ENCODE results near the gene SELPLG. TPM values are rescaled to one million over a fixed set of nuclear protein-coding genes. Genes with fewer than 3 reads are reported as not detected.
A peak's percentile ranks its signal among the peaks of the same experiment; 100 is the strongest.

SELPLG gene
- total and polyA plus RNA-seq, 4 donors = 0.87 to 13.0 (median 6.7) TPM

DNA sequence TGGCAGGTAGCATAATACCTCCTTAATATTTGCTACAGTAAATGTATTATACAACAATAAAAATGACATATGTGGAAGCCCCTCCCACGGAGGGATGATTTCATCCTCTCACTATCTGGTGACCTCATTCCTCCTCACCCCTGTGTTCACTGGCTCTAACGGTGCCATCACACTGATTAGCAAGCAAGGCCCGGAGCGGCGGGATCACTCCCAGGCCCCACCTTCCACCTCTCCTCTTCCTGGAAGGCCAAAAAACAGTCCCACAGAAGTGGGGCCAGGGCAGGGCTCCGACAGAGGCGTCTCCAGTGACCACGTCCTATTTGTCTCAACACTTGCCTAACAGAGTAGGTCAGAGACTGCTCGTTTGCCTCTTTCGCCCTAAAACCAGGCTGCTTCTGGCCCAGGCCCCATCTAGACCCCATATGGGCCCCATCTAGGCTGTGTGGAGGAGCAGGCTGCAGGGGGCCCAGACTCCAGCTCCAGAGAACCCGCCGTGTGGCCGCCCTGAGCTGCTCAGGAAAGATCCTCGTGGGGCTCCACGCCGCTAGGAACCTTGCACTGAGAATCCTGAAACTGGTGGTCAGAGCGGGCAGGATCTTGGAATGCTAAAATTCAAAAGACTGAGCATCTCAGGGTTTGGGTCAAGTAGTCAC lies 3.7 kb downstream of the SELPLG start:
- DNase-seq = peak; percentile 74 to 84
- no peak overlapping the region for H3K27ac ChIP-seq (ENCODE audit: low read depth in 1 of 2, low read length in 2 of 2)
- intact Hi-C loops (cut with DNase I) = no loop called here
- no peaks in the 10 kb centered on the region for H3K4me1 ChIP-seq (ENCODE audit: control insufficient read depth in 1 of 2, insufficient read depth in 2 of 2, low read length in 2 of 2)
- WGBS, 2 donors = 63 to 64% methylated on average over 17 of the region's 17 CpGs
- H3K27me3 ChIP-seq (ENCODE audit: control insufficient read depth in 1 of 2, insufficient read depth in 2 of 2, low read length in 1 of 2) = no peaks in the 10 kb centered on the region
- no peak overlapping the region for H3K4me3 ChIP-seq (ENCODE audit: low read length in 2 of 2)
- H3K36me3 ChIP-seq (ENCODE audit: control insufficient read depth in 1 of 2, insufficient read depth in 2 of 2, low read length in 1 of 2) = no peaks in the 10 kb centered on the region
- ATAC-seq (ENCODE audit: low FRiP score) = peak; percentile 49
- no peaks in the 10 kb centered on the region for H3K9me3 ChIP-seq (ENCODE audit: control insufficient read depth, low read length)

DNA sequence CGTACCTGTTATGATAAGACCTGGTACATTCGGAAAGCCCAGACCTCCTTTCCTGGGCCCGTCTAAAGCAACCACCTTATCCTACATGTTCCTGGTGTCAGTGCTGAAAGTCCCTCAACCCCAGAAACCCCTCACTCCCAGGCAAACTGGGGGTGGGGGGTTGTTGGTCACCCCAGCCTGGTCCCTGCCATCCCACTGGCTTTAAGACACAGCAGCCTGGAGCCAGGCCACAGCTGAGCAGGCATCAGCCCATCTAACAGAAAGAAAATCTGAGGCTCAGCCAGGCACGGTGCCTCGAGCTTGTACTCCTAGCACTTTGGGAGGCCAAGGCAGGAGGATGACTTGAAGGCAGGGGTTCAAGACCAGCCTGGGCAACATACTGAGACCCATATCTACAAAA lies 4.5 kb downstream of the SELPLG start:
- ATAC-seq (ENCODE audit: low FRiP score) = no peak
- intact Hi-C loops (cut with DNase I) = no loop called here
- DNase-seq = no peak
- H3K4me3 ChIP-seq (ENCODE audit: low read length in 2 of 2) = no peak overlapping the region
- H3K36me3 ChIP-seq (ENCODE audit: control insufficient read depth in 1 of 2, insufficient read depth in 2 of 2, low read length in 1 of 2) = no peaks in the 10 kb centered on the region
- H3K27me3 ChIP-seq (ENCODE audit: control insufficient read depth in 1 of 2, insufficient read depth in 2 of 2, low read length in 1 of 2) = no peaks in the 10 kb centered on the region
- no peaks in the 10 kb centered on the region for H3K9me3 ChIP-seq (ENCODE audit: control insufficient read depth, low read length)
- 94 to 95% methylated on average over 5 of the region's 5 CpGs for WGBS, 2 donors
- no peaks in the 10 kb centered on the region for H3K4me1 ChIP-seq (ENCODE audit: control insufficient read depth in 1 of 2, insufficient read depth in 2 of 2, low read length in 2 of 2)
- no peak overlapping the region for H3K27ac ChIP-seq (ENCODE audit: low read depth in 1 of 2, low read length in 2 of 2)

DNA sequence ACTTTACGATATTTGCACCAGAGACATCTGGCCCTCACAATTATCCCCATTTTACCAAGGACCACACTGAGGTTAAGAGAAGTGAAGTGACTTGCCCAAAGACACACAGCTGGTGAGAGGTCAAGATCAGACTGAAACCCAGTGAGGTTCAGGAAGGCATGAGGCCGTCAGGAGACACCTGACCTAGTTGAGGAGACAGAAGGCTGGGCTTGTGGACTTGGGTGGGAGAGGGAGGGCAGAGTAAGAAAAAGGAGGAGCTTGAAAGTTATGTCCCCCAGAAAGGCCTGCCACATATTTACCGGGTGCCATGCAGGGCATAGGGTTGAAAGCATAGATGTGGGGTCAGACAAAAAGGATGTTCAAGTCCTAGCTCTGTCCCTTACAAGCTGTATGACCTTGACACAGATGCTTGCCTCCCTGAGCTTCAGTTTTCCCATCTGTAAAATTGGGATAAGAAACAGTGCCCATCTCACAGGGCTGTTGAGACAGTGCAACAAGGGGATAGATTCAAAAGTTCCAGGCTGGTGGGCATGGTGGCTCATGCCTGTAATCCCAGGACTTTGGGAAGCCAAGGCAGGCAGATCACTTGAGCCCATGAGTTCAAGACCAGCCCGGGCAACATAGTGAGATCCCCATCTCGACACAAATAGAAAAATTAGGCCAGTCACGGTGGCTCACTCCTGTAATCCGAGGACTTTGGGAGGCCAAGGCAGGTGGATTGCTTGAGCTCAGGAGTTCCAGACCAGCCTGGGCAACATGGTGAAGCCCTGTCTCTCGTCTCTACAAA lies 6.4 kb downstream of the SELPLG start:
- Histone ChIP-seq H3K27me3 (ENCODE audit: control insufficient read depth in 1 of 2, insufficient read depth in 2 of 2, low read length in 1 of 2) (no peaks in the 10 kb centered on the region), H3K27ac (ENCODE audit: low read depth in 1 of 2, low read length in 2 of 2) (no peak overlapping the region), H3K9me3 (ENCODE audit: control insufficient read depth, low read length) (no peaks in the 10 kb centered on the region), H3K36me3 (ENCODE audit: control insufficient read depth in 1 of 2, insufficient read depth in 2 of 2, low read length in 1 of 2) (no peaks in the 10 kb centered on the region), H3K4me1 (ENCODE audit: control insufficient read depth in 1 of 2, insufficient read depth in 2 of 2, low read length in 2 of 2) (no peaks in the 10 kb centered on the region), H3K4me3 (ENCODE audit: low read length in 2 of 2) (no peak overlapping the region)
- DNase-seq (peak in 1 of 2 donors; percentile 5), ATAC-seq (ENCODE audit: low FRiP score) (no peak)
- 89 to 91% methylated on average over 8 of the region's 8 CpGs for WGBS, 2 donors
- intact Hi-C loops (cut with DNase I) = no loop called here

DNA sequence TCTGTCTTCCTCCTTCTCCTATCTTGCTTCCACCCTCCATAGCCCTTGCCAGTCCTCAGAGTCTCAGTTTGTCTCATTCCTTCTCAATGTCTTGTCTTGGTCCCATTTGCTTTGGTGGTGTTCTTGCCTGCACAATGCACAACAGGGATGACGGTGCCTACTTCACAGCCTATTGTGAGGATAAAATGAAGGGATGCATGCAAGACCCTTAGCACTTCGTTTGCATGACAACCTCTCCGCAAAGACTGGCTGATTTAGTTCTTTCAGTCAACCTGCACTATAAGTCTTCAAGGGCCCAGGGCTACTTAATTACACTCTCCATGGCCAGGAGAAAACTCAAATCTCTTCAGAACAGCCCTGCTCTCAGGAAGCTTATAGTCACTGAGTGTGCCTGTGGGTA lies 8.5 kb downstream of the SELPLG start:
- intact Hi-C loops (cut with DNase I) = no loop called here
- no peaks in the 10 kb centered on the region for H3K27me3 ChIP-seq (ENCODE audit: control insufficient read depth in 1 of 2, insufficient read depth in 2 of 2, low read length in 1 of 2)
- H3K36me3 ChIP-seq (ENCODE audit: control insufficient read depth in 1 of 2, insufficient read depth in 2 of 2, low read length in 1 of 2) = no peaks in the 10 kb centered on the region
- ATAC-seq (ENCODE audit: low FRiP score) = no peak
- H3K9me3 ChIP-seq (ENCODE audit: control insufficient read depth, low read length) = no peaks in the 10 kb centered on the region
- no peak overlapping the region for H3K27ac ChIP-seq (ENCODE audit: low read depth in 1 of 2, low read length in 2 of 2)
- no peaks in the 10 kb centered on the region for H3K4me1 ChIP-seq (ENCODE audit: control insufficient read depth in 1 of 2, insufficient read depth in 2 of 2, low read length in 2 of 2)
- 62 to 69% methylated on average over 3 of the region's 3 CpGs for WGBS, 2 donors
- DNase-seq = peak in 1 of 2 donors; percentile 5
- no peak overlapping the region for H3K4me3 ChIP-seq (ENCODE audit: low read length in 2 of 2)

DNA sequence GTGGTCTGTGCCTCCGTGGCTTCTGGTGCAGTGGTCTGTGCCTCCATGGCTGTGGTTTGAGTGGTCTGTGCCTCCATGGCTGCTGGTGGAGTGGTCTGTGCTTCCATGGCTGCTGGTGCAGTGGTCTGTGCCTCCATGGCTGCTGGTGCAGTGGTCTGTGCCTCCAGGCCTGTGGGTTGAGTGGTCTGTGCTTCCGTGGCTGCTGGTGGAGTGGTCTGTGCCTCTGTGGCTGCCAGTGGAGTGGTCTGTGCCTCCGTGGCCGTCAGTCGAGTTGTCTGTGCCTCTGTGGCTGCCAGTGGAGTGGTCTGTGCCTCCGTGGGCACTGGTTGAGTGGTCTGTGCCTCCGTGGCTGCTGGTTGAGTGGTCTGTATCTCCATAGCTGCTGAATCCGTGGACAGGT lies 10.1 kb downstream of the SELPLG start:
- Histone ChIP-seq H3K4me3 (ENCODE audit: low read length in 2 of 2) (no peak overlapping the region), H3K4me1 (ENCODE audit: control insufficient read depth in 1 of 2, insufficient read depth in 2 of 2, low read length in 2 of 2) (no peaks in the 10 kb centered on the region), H3K27me3 (ENCODE audit: control insufficient read depth in 1 of 2, insufficient read depth in 2 of 2, low read length in 1 of 2) (no peaks in the 10 kb centered on the region), H3K27ac (ENCODE audit: low read depth in 1 of 2, low read length in 2 of 2) (no peak overlapping the region), H3K36me3 (ENCODE audit: control insufficient read depth in 1 of 2, insufficient read depth in 2 of 2, low read length in 1 of 2) (no peaks in the 10 kb centered on the region), H3K9me3 (ENCODE audit: control insufficient read depth, low read length) (no peaks in the 10 kb centered on the region)
- intact Hi-C loops (cut with DNase I) = no loop called here
- 95 to 97% methylated on average over 8 of the region's 8 CpGs for WGBS, 2 donors
- DNase-seq (no peak), ATAC-seq (ENCODE audit: low FRiP score) (no peak)

DNA sequence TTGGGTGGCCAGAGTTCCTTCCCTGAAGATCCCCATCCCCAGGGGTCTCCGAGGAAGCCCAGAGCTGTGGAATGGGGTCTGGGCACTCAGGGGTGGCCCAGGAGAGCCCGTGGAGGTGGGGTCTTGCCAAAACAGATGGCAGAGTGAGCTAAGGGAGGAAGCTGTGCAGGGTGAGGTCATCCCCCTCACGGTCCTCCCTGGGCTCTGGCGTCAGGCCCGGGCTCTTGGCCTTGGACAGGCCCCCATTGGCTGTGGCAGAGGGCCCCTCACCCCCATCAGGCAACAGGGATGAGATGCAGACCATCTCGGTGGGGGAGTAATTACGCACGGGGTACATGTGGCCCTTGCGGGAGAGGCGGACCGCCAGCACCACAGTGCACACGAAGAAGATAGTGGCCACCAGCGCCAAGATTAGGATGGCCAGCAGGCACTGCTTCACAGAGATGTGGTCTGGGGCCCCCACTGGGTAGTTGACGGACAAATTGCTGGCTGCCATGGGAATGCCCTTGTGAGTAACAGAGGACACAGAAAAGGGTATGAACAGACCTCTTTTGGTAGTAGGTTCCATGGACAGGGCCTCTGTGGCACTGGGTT lies 10.7 kb downstream of the SELPLG start:
- ATAC-seq (ENCODE audit: low FRiP score) (no peak), DNase-seq (no peak)
- H3K27me3 ChIP-seq (ENCODE audit: control insufficient read depth in 1 of 2, insufficient read depth in 2 of 2, low read length in 1 of 2) = no peaks in the 10 kb centered on the region
- intact Hi-C loops (cut with DNase I) = no loop called here
- H3K9me3 ChIP-seq (ENCODE audit: control insufficient read depth, low read length) = no peaks in the 10 kb centered on the region
- H3K36me3 ChIP-seq (ENCODE audit: control insufficient read depth in 1 of 2, insufficient read depth in 2 of 2, low read length in 1 of 2) = no peaks in the 10 kb centered on the region
- H3K4me3 ChIP-seq (ENCODE audit: low read length in 2 of 2) = no peak overlapping the region
- 72 to 78% methylated on average over 13 to 14 of the region's 14 CpGs for WGBS, 2 donors
- no peaks in the 10 kb centered on the region for H3K4me1 ChIP-seq (ENCODE audit: control insufficient read depth in 1 of 2, insufficient read depth in 2 of 2, low read length in 2 of 2)
- no peak overlapping the region for H3K27ac ChIP-seq (ENCODE audit: low read depth in 1 of 2, low read length in 2 of 2)

DNA sequence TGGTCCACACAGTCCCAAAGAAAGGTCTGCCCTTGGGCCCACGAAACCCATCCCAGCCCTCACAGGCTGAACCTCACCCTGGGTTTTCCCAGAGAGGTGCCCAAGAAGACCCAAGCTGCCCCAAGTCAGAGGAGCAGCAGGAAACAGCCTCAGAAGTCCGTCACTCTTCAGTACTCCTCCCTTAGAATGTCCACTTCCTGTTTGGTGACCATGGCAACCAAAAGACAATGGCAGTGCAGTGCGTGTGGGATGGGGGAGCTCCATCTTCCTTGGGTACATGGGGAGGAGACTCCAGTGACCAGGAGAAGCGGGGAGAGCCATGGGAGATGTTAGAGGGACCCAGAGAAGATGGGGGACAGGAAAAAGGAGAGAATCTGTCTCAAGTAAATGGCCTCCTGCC lies 11.3 kb downstream of the SELPLG start:
- H3K4me1 ChIP-seq (ENCODE audit: control insufficient read depth in 1 of 2, insufficient read depth in 2 of 2, low read length in 2 of 2) = no peaks in the 10 kb centered on the region
- H3K4me3 ChIP-seq (ENCODE audit: low read length in 2 of 2) = no peak overlapping the region
- H3K9me3 ChIP-seq (ENCODE audit: control insufficient read depth, low read length) = no peaks in the 10 kb centered on the region
- intact Hi-C loops (cut with DNase I) = no loop called here
- H3K27ac ChIP-seq (ENCODE audit: low read depth in 1 of 2, low read length in 2 of 2) = no peak overlapping the region
- ATAC-seq (ENCODE audit: low FRiP score) (no peak), DNase-seq (no peak)
- no peaks in the 10 kb centered on the region for H3K36me3 ChIP-seq (ENCODE audit: control insufficient read depth in 1 of 2, insufficient read depth in 2 of 2, low read length in 1 of 2)
- no peaks in the 10 kb centered on the region for H3K27me3 ChIP-seq (ENCODE audit: control insufficient read depth in 1 of 2, insufficient read depth in 2 of 2, low read length in 1 of 2)
- 55 to 62% methylated on average over 4 of the region's 4 CpGs for WGBS, 2 donors

DNA sequence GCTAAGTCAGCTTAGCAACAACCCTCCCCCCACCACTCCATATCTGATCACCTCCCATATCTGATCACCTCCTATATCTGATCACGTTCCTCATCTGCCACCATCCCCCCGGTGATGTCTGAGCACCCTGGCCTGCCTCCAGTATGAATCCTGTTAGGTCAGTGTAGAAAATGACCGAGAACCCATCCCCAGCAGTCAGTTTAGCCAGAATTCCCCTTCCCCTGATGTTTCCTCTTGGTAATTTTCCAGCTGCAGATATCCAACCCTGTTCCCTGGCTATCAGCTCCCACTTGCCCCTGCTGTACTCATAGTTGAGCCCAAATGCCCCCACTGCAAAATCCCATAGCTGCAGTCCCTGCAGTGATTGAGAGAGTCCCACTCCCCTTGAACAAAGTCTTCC lies 12.5 kb downstream of the SELPLG start:
- DNase-seq (no peak), ATAC-seq (ENCODE audit: low FRiP score) (no peak)
- H3K36me3 ChIP-seq (ENCODE audit: control insufficient read depth in 1 of 2, insufficient read depth in 2 of 2, low read length in 1 of 2) = no peaks in the 10 kb centered on the region
- no peak overlapping the region for H3K4me3 ChIP-seq (ENCODE audit: low read length in 2 of 2)
- no peak overlapping the region for H3K27ac ChIP-seq (ENCODE audit: low read depth in 1 of 2, low read length in 2 of 2)
- H3K4me1 ChIP-seq (ENCODE audit: control insufficient read depth in 1 of 2, insufficient read depth in 2 of 2, low read length in 2 of 2) = no peaks in the 10 kb centered on the region
- intact Hi-C loops (cut with DNase I) = no loop called here
- 84 to 88% methylated on average over 3 of the region's 3 CpGs for WGBS, 2 donors
- no peaks in the 10 kb centered on the region for H3K27me3 ChIP-seq (ENCODE audit: control insufficient read depth in 1 of 2, insufficient read depth in 2 of 2, low read length in 1 of 2)
- no peaks in the 10 kb centered on the region for H3K9me3 ChIP-seq (ENCODE audit: control insufficient read depth, low read length)
